OCI-LY7 (cell line): ENCODE results near the gene WDR44. TPM values are rescaled to one million over a fixed set of nuclear protein-coding genes. Genes with fewer than 3 reads are reported as not detected.

Source experiments
- BruUV-seq: library from RNA; stranded (reverse); fragments of 400-500 nt; replicated peaks from 2 replicates; lab custom pipeline; 2021; lab: Mats Ljungman, UMichigan
- CTCF ChIA-PET: fragments of 300-600 bp; sonication (Branson Sonifier 250); formaldehyde crosslinking; loops from one replicate; lab custom pipeline; 2022; ENCODE audit warnings: antibody characterized with exemption; ENCODE audit not compliant: unreplicated experiment; lab: Charles Lee
- POLR2A ChIA-PET: fragments of 300-600 bp; sonication (Branson Sonifier 250); formaldehyde crosslinking; loops from one replicate; lab custom pipeline; 2022; ENCODE audit warnings: antibody characterized with exemption; lab: Charles Lee
- DNase-seq: peaks from one replicate; pipeline ENCODE4 v3.0.0-alpha.2; 2015; ENCODE audit warnings: low spot score
- H2AFZ ChIP-seq: fragments of 200-600 bp; sonication (generic), shearing (Covaris generic); 2 replicates; pipeline ENCODE4 v1.6.1; 2014; ENCODE audit warnings: mild to moderate bottlenecking, antibody characterized with exemption, low read length, moderate library complexity
- H3K27ac ChIP-seq: fragments of 200-600 bp; sonication (generic); 2 replicates; pipeline ENCODE4 v1.5.1; 2014; ENCODE audit warnings: mixed run types, low read depth, mild to moderate bottlenecking, moderate library complexity, low read length, inconsistent platforms; ENCODE audit not compliant: poor library complexity, severe bottlenecking
- H3K36me3 ChIP-seq: fragments of 200-600 bp; sonication (generic); 2 replicates; pipeline ENCODE4 v1.6.1; 2014; ENCODE audit warnings: mild to moderate bottlenecking, antibody characterized with exemption, low read length, moderate library complexity, mixed read lengths; ENCODE audit not compliant: insufficient read depth
- H3K4me1 ChIP-seq: fragments of 200-600 bp; sonication (generic); 2 replicates; pipeline ENCODE4 v1.5.1; 2014; ENCODE audit warnings: mild to moderate bottlenecking, low read length; ENCODE audit not compliant: insufficient read depth, poor library complexity, severe bottlenecking
- H3K4me2 ChIP-seq: fragments of 200-600 bp; sonication (generic); 2 replicates; pipeline ENCODE4 v1.6.1; 2014; ENCODE audit warnings: mild to moderate bottlenecking, low read length
- H3K4me3 ChIP-seq: fragments of 200-600 bp; sonication (generic); 2 replicates; pipeline ENCODE4 v1.5.1; 2014; ENCODE audit warnings: mild to moderate bottlenecking, low read depth, low read length; ENCODE audit not compliant: poor library complexity, severe bottlenecking
- H3K79me2 ChIP-seq: fragments of 200-600 bp; sonication (generic); 2 replicates; pipeline ENCODE4 v1.6.1; 2016; ENCODE audit warnings: low read depth, mild to moderate bottlenecking, low read length, moderate library complexity, mixed read lengths; ENCODE audit not compliant: insufficient read depth
- H3K9me2 ChIP-seq: fragments of 200-600 bp; sonication (generic); 2 replicates; pipeline ENCODE4 v1.6.1; 2016; ENCODE audit warnings: mild to moderate bottlenecking, low read length, mixed read lengths; ENCODE audit not compliant: insufficient read depth
- H3K9me3 ChIP-seq: fragments of 200-600 bp; sonication (generic); 2 replicates; pipeline ENCODE4 v1.6.1; 2014; ENCODE audit warnings: mild to moderate bottlenecking, mixed run types, low read length, mixed read lengths
- H4K20me1 ChIP-seq: fragments of 200-600 bp; sonication (generic); 2 replicates; pipeline ENCODE4 v1.6.1; 2014; ENCODE audit warnings: mild to moderate bottlenecking, antibody characterized with exemption, low read length, moderate library complexity, mixed read lengths; ENCODE audit not compliant: insufficient read depth
- CTCF ChIP-seq: fragments of 200-600 bp; sonication (generic); conservative IDR thresholded peaks from 2 replicates; pipeline ENCODE4 v1.5.1; 2014; ENCODE audit warnings: mild to moderate bottlenecking, antibody characterized with exemption, low read length, moderate library complexity, mixed read lengths
- EZH2phosphoT487 ChIP-seq: fragments of 200-600 bp; sonication (generic); IDR thresholded peaks from 2 replicates; pipeline ENCODE4 v1.6.1; 2018; ENCODE audit warnings: low read depth, borderline replicate concordance, mild to moderate bottlenecking, mixed run types, antibody characterized with exemption, low read length, moderate library complexity, mixed read lengths
- intact Hi-C: fragments of 100-400 bp; cut with micrococcal nuclease; formaldehyde crosslinking; loops from one replicate; pipeline ENCODE4 v1.10.0; 2022; ENCODE audit not compliant: unreplicated experiment
- total RNA-seq, 2 experiments: library from RNA; depleted of rRNA in 1 of 2; stranded (reverse); fragments of >200 nt in 1 of 2; shearing (Covaris generic) in 1 of 2; gene quantifications; 2 replicates each; pipeline ENCODE4 v1.2.3, GENCODE V29; 2014 to 2022

WDR44 gene
- total RNA-seq, 2 experiments from 2014 or later: 9.3 to 9.9 TPM

DNA sequence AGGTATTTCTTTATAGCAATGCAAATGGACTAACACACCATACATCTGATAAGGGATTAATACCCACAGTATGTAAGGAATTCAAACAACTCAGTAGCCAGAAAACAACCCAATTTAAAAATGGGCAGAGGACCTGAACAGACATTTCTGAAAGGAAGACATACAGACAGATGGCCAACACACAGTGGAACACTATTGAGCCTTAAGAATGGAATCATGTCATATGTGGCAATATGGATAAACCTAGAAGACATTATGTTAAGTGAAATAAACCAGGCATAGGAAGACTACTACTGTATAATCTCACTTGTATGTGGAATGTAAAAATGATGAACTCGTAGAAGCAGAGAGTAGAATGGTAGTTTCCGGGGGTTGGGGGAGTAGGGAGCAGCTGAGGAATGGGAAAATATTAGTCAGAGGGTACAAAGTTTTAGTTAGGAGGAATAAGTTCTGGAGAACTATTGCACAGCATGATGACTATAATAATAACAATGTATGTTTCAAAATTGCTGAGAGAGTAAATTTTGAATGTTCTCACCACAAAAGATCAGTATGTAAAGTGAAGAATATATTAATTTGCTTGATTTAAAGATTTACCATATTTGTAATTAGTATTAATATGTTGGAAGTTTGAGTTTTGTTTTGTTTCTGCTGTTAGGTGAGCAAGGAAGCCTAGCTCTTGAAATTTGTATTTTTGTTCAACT lies 25.2 kb downstream of the WDR44 start:
- H3K9me2 ChIP-seq: no peaks in the 10 kb centered on the region
- DNase-seq: no peak
- H3K79me2 ChIP-seq: no peaks in the 10 kb centered on the region
- H3K4me3 ChIP-seq: no peak overlapping the region
- H3K4me2 ChIP-seq: no peak overlapping the region
- no peaks in the 10 kb centered on the region for H3K4me1 ChIP-seq
- CTCF ChIA-PET: no interaction called here
- no peaks in the 10 kb centered on the region for H3K9me3 ChIP-seq
- TF ChIP-seq CTCF (no peak), EZH2phosphoT487 (no peak)
- intact Hi-C loops: no loop called here
- no TSS peak for BruUV-seq
- H4K20me1 ChIP-seq: no peaks in the 10 kb centered on the region
- no peak overlapping the region for H3K27ac ChIP-seq
- POLR2A ChIA-PET: interaction anchor here (0.6 to 0.7 kb wide), 2 partner anchors 9 to 400 kb away, joined by 3 read pairs; no protein-coding TSS in a partner anchor
- no peaks in the 10 kb centered on the region for H3K36me3 ChIP-seq
- H2AFZ ChIP-seq: no peak overlapping the region

GRCh38 chrX:118373538-118373937 lies 27.6 kb downstream of the WDR44 start:
- no peaks in the 10 kb centered on the region for H3K79me2 ChIP-seq
- no peaks in the 10 kb centered on the region for H3K4me1 ChIP-seq
- H3K4me3 ChIP-seq: no peak overlapping the region
- H3K9me3 ChIP-seq: no peaks in the 10 kb centered on the region
- no peaks in the 10 kb centered on the region for H4K20me1 ChIP-seq
- H3K27ac ChIP-seq: no peak overlapping the region
- BruUV-seq: no TSS peak
- ChIA-PET CTCF (no interaction called here), POLR2A (no interaction called here)
- H3K4me2 ChIP-seq: no peak overlapping the region
- no peak for DNase-seq
- TF ChIP-seq EZH2phosphoT487 (no peak), CTCF (no peak)
- H2AFZ ChIP-seq: no peak overlapping the region
- H3K9me2 ChIP-seq: no peaks in the 10 kb centered on the region
- H3K36me3 ChIP-seq: no peaks in the 10 kb centered on the region
- intact Hi-C loops: no loop called here

DNA sequence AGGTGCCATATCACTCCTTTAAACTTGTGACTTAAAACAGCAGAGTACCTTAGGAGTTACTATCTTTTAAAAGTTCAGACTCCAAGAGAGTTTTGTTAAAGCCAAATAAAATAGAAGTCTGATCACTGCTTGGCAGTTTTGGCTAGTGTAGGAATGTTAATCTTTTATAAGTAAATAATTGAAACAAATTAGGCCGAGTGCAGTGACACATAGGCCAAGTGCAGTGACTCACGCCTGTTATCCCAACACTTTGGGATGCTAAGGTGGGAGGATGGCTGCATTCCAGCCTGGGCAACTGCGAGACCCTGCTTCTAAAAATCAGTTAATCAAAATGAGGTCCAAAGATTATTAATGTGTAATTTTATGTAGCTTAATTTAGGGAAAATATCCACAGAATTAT lies 37.2 kb downstream of the WDR44 start:
- DNase-seq: no peak
- ChIA-PET CTCF (no interaction called here), POLR2A (interaction anchor here (1.0 kb wide), 1 partner anchor 75 kb away, joined by 5 read pairs; no protein-coding TSS in a partner anchor)
- H3K4me1 ChIP-seq: no peaks in the 10 kb centered on the region
- BruUV-seq: no TSS peak
- TF ChIP-seq CTCF: no peak
- H3K36me3 ChIP-seq: no peaks in the 10 kb centered on the region
- no peaks in the 10 kb centered on the region for H3K79me2 ChIP-seq
- no peaks in the 10 kb centered on the region for H3K9me2 ChIP-seq
- H3K27ac ChIP-seq: no peak overlapping the region
- H4K20me1 ChIP-seq: no peaks in the 10 kb centered on the region
- H2AFZ ChIP-seq: no peak overlapping the region
- no peak overlapping the region for H3K4me3 ChIP-seq
- H3K9me3 ChIP-seq: no peaks in the 10 kb centered on the region
- intact Hi-C loops: no loop called here
- no peak overlapping the region for H3K4me2 ChIP-seq
